CD4-positive, alpha-beta T cell (primary cell): ENCODE measurements around the gene DGKB. TPM values are rescaled to one million over a fixed set of nuclear protein-coding genes. Genes with fewer than 3 reads are reported as not detected.

ENCODE experiments used
- ATAC-seq: fragments of 200-7000 bp; cut with Tn5 transposase; one replicate; pipeline ENCODE4 v1.10.0; 2022; ENCODE audit warnings: mild to moderate bottlenecking; ENCODE audit not compliant: poor library complexity
- CTCF ChIA-PET: fragments of 350-600 bp; sonication (Branson Sonifier 250); formaldehyde crosslinking; loops from one replicate; lab custom pipeline; 2021; ENCODE audit warnings: antibody characterized with exemption, inconsistent platforms; lab: Charles Lee
- POLR2A ChIA-PET: fragments of 350-600 bp; sonication (Branson Sonifier 250); formaldehyde crosslinking; loops from one replicate; lab custom pipeline; 2021; ENCODE audit warnings: antibody characterized with exemption, inconsistent platforms; lab: Charles Lee
- DNase-seq, 14 experiments: peaks; one replicate each; pipeline ENCODE4 v3.0.0-alpha.2; 2013 to 2020; ENCODE audit warnings: mixed read lengths in 2 of 14
- H3K27ac ChIP-seq, 2 donors: one replicate each; pipeline versions ENCODE4 v1.5.1 to v1.7.0; 2013; ENCODE audit warnings: low read length in 2 of 2, low read depth in 1 of 2, mild to moderate bottlenecking in 1 of 2
- H3K27me3 ChIP-seq, 2 experiments: 1 replicate in 1 of 2; 2 replicates in 1 of 2; pipeline versions ENCODE4 v1.6.1 to v1.7.0; 2013; ENCODE audit warnings: low read length in 2 of 2, control low read depth in 1 of 2, mild to moderate bottlenecking in 1 of 2, moderate library complexity in 1 of 2; ENCODE audit not compliant: insufficient read depth in 2 of 2, control insufficient read depth in 1 of 2
- H3K36me3 ChIP-seq: one replicate; pipeline ENCODE4 v1.6.1; 2013; ENCODE audit warnings: low read length, control low read depth; ENCODE audit not compliant: insufficient read depth
- H3K4me1 ChIP-seq: one replicate; pipeline ENCODE4 v1.6.1; 2013; ENCODE audit warnings: low read length, control low read depth; ENCODE audit not compliant: insufficient read depth
- H3K4me3 ChIP-seq: one replicate; pipeline ENCODE4 v1.5.1; 2013; ENCODE audit warnings: mild to moderate bottlenecking, low read length, moderate library complexity
- H3K9me3 ChIP-seq, 2 experiments: 1 replicate in 1 of 2; 2 replicates in 1 of 2; pipeline versions ENCODE4 v1.6.1 to v1.7.0; 2013; ENCODE audit warnings: low read length in 2 of 2, mild to moderate bottlenecking in 2 of 2, control low read depth in 1 of 2, moderate library complexity in 1 of 2; ENCODE audit not compliant: control insufficient read depth in 1 of 2, insufficient read depth in 1 of 2
- H3K27ac Mint-ChIP-seq: one replicate; pipeline ENCODE4 v1.8.0; 2020; ENCODE audit warnings: mixed read lengths
- H3K27me3 Mint-ChIP-seq: one replicate; pipeline ENCODE4 v1.8.0; 2021; ENCODE audit warnings: mixed read lengths
- H3K36me3 Mint-ChIP-seq: one replicate; pipeline ENCODE4 v1.8.0; 2021; ENCODE audit warnings: low read depth, mixed read lengths
- H3K4me1 Mint-ChIP-seq: one replicate; pipeline ENCODE4 v1.8.0; 2021; ENCODE audit warnings: low read depth, mixed read lengths
- H3K4me3 Mint-ChIP-seq: one replicate; pipeline ENCODE4 v1.8.0; 2020; ENCODE audit warnings: mild to moderate bottlenecking, mixed read lengths
- H3K9me3 Mint-ChIP-seq: one replicate; pipeline ENCODE4 v1.8.0; 2020; ENCODE audit warnings: mixed read lengths
- CTCF ChIP-seq: fragments of 200-600 bp; IDR thresholded peaks from one replicate; pipeline ENCODE4 v1.8.0; 2022; ENCODE audit warnings: antibody characterized with exemption, mild to moderate bottlenecking
- intact Hi-C, 2 experiments: fragments of 100-400 bp; cut with DNase I in 1 of 2; cut with micrococcal nuclease in 1 of 2; formaldehyde crosslinking; loops; one replicate each; pipeline versions ENCODE4 v1.15.1 to v1.9.0; 2023 to 2025; cut with DNase I, micrococcal nuclease
- total RNA-seq, 174 experiments: library from RNA in 2 of 174; stranded (reverse) in 2 of 174; gene quantifications; one replicate each; pipeline ENCODE4 v1.2.3 and lab custom pipeline; 2021 to 2026

Gene DGKB
- total RNA-seq, 2 experiments from 2014 or later = not detected

DNA sequence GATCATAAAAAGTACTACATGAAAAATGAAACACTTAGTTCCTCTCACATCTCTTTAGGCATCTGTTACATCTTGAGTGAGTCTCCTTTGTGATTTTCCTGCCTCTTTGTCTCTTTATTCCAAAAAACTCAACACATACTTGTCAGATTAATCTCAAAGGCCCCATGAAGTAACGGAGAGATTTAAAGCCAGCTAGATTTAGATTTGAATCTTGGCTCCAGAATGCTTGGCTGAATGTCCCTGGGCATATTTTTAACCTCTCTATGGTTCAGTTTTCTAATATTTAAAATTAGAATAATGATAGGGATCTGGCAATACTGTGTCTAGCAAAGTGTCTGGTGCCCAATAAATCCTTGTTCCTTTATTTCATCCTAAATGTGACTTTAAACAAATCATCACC, 140.0 kb downstream of the DGKB start:
- Histone ChIP-seq H3K27ac (no peak overlapping the region), H3K4me1 (no peaks in the 10 kb centered on the region), H3K4me3 (no peak overlapping the region), H3K27me3 (no peaks in the 10 kb centered on the region), H3K36me3 (no peaks in the 10 kb centered on the region), H3K9me3 (no peaks in the 10 kb centered on the region)
- intact Hi-C loops = no loop called here
- ATAC-seq = no peak
- Mint-ChIP-seq H3K36me3 (no peaks in the 10 kb centered on the region), H3K9me3 (peaks cover 5% of the 10 kb centered on the region), H3K4me3 (no peak overlapping the region), H3K27ac (no peak overlapping the region), H3K4me1 (no peaks in the 10 kb centered on the region), H3K27me3 (no peaks in the 10 kb centered on the region)
- no peak for TF ChIP-seq CTCF
- CTCF ChIA-PET = no interaction called here
- no peak for DNase-seq
- POLR2A ChIA-PET = no interaction called here

DNA sequence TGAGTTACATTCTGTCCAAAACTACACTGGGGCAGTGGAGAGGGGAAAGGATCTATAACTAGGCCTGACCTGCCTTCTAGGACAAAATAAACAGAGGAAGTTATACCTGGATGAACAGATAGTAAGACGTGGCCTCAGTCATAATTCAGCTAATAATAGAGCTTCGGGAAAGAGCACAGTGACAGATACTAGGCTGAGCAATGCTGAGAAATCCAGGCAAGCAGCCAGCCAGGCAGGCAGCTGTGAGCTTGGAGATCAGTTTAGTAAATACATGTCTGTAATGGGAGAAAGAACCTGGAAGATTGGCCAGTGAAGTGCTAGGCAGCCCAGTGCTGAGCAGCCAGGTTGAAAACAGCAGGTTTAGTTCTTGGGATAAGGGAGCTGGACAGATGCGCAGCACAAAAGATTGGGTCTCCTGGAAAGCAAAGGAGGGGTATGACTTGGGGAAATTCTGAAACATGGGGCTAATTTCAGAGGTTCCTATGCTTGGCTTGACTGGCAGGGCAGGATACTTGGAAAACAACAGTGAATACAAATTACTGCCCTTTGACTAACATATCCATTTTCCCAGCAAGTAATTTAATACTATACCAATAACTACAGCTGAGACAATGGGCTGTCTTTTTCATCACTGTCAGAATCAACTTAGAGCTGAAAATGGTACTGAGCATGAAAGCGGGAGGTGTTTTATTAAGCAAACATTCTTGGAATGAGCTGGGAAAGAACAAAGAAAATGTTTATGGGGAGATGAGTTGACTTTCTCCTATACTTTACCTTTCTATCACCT, 140.8 kb downstream of the DGKB start:
- TF ChIP-seq CTCF = no peak
- H3K36me3 ChIP-seq = no peaks in the 10 kb centered on the region
- no peaks in the 10 kb centered on the region for H3K27me3 ChIP-seq
- no peaks in the 10 kb centered on the region for H3K4me1 ChIP-seq
- H3K4me3 ChIP-seq = no peak overlapping the region
- no peak overlapping the region for H3K27ac ChIP-seq
- H3K36me3 Mint-ChIP-seq = no peaks in the 10 kb centered on the region
- H3K9me3 Mint-ChIP-seq = peaks cover 2% of the 10 kb centered on the region
- H3K4me1 Mint-ChIP-seq = no peaks in the 10 kb centered on the region
- no peak for DNase-seq
- no peak overlapping the region for H3K4me3 Mint-ChIP-seq
- no peaks in the 10 kb centered on the region for H3K9me3 ChIP-seq
- H3K27me3 Mint-ChIP-seq = no peaks in the 10 kb centered on the region
- intact Hi-C loops = no loop called here
- POLR2A ChIA-PET = no interaction called here
- no peak for ATAC-seq
- CTCF ChIA-PET = no interaction called here
- H3K27ac Mint-ChIP-seq = no peak overlapping the region

DNA sequence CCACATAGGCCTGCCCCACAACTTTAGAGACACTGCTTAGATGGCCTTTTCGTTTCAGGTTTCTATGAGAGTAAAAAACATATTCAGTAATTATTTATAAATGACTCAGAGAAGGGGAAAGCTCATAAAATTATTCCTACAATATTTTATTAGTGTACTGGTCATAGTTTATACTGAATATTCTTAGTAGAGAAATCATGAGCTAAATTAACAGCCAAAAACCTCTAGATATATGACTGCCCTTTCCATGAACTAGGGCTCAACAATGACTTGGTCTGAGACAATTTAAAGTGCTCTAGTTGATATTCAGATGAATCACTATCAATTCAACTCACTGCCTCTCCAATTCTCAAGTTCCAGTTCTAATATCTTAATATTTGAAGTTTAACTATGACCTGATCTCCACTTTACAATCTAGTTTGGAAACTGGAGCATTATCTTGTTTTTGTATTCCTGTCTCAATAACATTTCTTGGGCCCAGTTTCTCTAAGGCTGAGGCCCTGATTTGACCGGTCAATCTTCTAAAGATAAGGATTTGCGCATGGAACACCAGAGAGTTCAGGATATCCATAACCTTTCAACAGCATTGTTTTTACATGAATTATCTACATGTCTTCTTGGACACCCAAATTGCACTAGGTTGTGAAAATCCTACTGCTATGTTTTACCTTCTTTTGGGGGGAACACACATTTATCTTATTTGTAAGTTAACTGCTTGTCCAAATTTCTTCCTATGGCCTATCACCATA, 141.6 kb downstream of the DGKB start:
- Histone ChIP-seq H3K36me3 (no peaks in the 10 kb centered on the region), H3K4me3 (no peak overlapping the region), H3K4me1 (no peaks in the 10 kb centered on the region), H3K27ac (no peak overlapping the region), H3K27me3 (no peaks in the 10 kb centered on the region), H3K9me3 (no peaks in the 10 kb centered on the region)
- CTCF ChIA-PET = no interaction called here
- TF ChIP-seq CTCF = no peak
- Mint-ChIP-seq H3K4me3 (no peak overlapping the region), H3K27me3 (no peaks in the 10 kb centered on the region), H3K9me3 (peaks cover 2% of the 10 kb centered on the region), H3K4me1 (no peaks in the 10 kb centered on the region), H3K27ac (no peak overlapping the region), H3K36me3 (no peaks in the 10 kb centered on the region)
- ATAC-seq (no peak), DNase-seq (no peak)
- intact Hi-C loops = no loop called here
- POLR2A ChIA-PET = no interaction called here
